Measurements from ENCODE around the gene EHD4.

EHD4 gene

GRCh38 chr15:41915255-41915994 is 56.9 kb downstream of the EHD4 start:
- no peak for DNase-seq

GRCh38 chr15:41914411-41914810 is 57.9 kb downstream of the EHD4 start:
- no peak for DNase-seq

GRCh38 chr15:41913256-41913655 is 59.1 kb downstream of the EHD4 start:
- DNase-seq, result no peak

GRCh38 chr15:41911691-41912345 is 60.5 kb downstream of the EHD4 start:
- no peak for DNase-seq

- DNase-seq, result no peak
Observed at GRCh38 chr15:41908736-41909461, 63.5 kb downstream of the EHD4 start.

- no peak for DNase-seq
Observed at GRCh38 chr15:41907141-41907540, 65.2 kb downstream of the EHD4 start.

- no peak for DNase-seq
Observed at GRCh38 chr15:41906608-41907007, 65.7 kb downstream of the EHD4 start.

GRCh38 chr15:41905036-41905793 is 67.1 kb downstream of the EHD4 start:
- no peak for DNase-seq

- peak; percentile 76 for DNase-seq
Observed at GRCh38 chr15:41904541-41905005, 67.8 kb downstream of the EHD4 start.

GRCh38 chr15:41903782-41904181 is 68.6 kb downstream of the EHD4 start:
- no peak for DNase-seq

- no peak for DNase-seq
Observed at GRCh38 chr15:41901431-41901830, 70.9 kb downstream of the EHD4 start.

GRCh38 chr15:41900526-41901380 is 71.6 kb downstream of the EHD4 start:
- DNase-seq, result no peak

GRCh38 chr15:41899854-41900442 is 72.4 kb downstream of the EHD4 start:
- no peak for DNase-seq

GRCh38 chr15:41897363-41897799 is 75.0 kb downstream of the EHD4 start:
- DNase-seq, result no peak

- no peak for DNase-seq
Observed at GRCh38 chr15:41896566-41896965, 75.8 kb downstream of the EHD4 start.

GRCh38 chr15:41895957-41896356 is 76.4 kb downstream of the EHD4 start:
- no peak for DNase-seq

GRCh38 chr15:41895491-41895890 is 76.9 kb downstream of the EHD4 start:
- DNase-seq, result no peak

GRCh38 chr15:41894791-41895463 is 77.4 kb downstream of the EHD4 start:
- peak; percentile 86 for DNase-seq

GRCh38 chr15:41894251-41894790 is 78.0 kb downstream of the EHD4 start:
- no peak for DNase-seq

- no peak for DNase-seq
Observed at GRCh38 chr15:41893422-41894250, 78.7 kb downstream of the EHD4 start, which contains the start of gene SPTBN5. SPTBN5 (minus strand) TSS chr15:41894053; CDS start chr15:41893497, 556 bp downstream.

Data from activated CD8-positive, alpha-beta memory T cell treated with anti-CD3 and anti-CD28 coated beads, Interleukin-2, amount 50 U/mL, for 4 hours (primary cell).